A549 (cell line): ENCODE results near the gene ELFN1. TPM values are rescaled to one million over a fixed set of nuclear protein-coding genes. Genes with fewer than 3 reads are reported as not detected.
A peak's percentile ranks its signal among the peaks of the same experiment; 100 is the strongest.

Experiments used
- ATAC-seq, 2 experiments: fragments of 200-7000 bp in 1 of 2; fragments of >200 bp in 1 of 2; cut with Nextera tagmentation in 1 of 2; cut with Tn5 transposase in 1 of 2; 3 replicates each; pipeline versions ENCODE4 v1.8.0 to v1.9.1; 2018 to 2020; ENCODE audit warnings: mild to moderate bottlenecking in 1 of 2, moderate library complexity in 1 of 2
- CTCF ChIA-PET: fragments of 300-600 bp; sonication (Branson Sonifier 250); formaldehyde crosslinking; extraction: SDS; loops from one replicate; lab custom pipeline; 2021; ENCODE audit warnings: antibody characterized with exemption, inconsistent platforms; lab: Yijun Ruan, JAX
- POLR2A ChIA-PET: fragments of 350-600 bp; formaldehyde crosslinking; extraction: SDS; loops from one replicate; lab custom pipeline; 2021; ENCODE audit warnings: antibody characterized with exemption, inconsistent platforms; lab: Yijun Ruan, JAX
- DNase-seq, 2 experiments: peaks; one replicate each; pipeline versions ENCODE4 v3.0.0 to v3.0.0-alpha.2; 2011 to 2016; ENCODE audit warnings: low read depth in 1 of 2, low spot score in 1 of 2
- FAIRE-seq: peaks from 2 replicates; lab custom pipeline; 2011; peaks lifted over from hg19 to GRCh38; lab: Jason Lieb, UNC
- H3K27ac ChIP-seq, 2 experiments: fragments of >200 bp; sonication (Bioruptor Twin); formaldehyde crosslinking; 3 replicates each; pipeline ENCODE4 v1.5.1; 2016 to 2017
- H3K4me1 ChIP-seq: fragments of >200 bp; sonication (Bioruptor Twin); formaldehyde crosslinking; 3 replicates; pipeline ENCODE4 v1.6.1; 2016
- H3K4me2 ChIP-seq: fragments of >200 bp; sonication (Bioruptor Twin); formaldehyde crosslinking; 3 replicates; pipeline ENCODE4 v1.6.1; 2016
- H3K4me3 ChIP-seq: fragments of >200 bp; sonication (Bioruptor Twin); formaldehyde crosslinking; 3 replicates; pipeline ENCODE4 v1.5.1; 2016
- H3K9me3 ChIP-seq: fragments of >200 bp; sonication (Bioruptor Twin); formaldehyde crosslinking; 3 replicates; pipeline ENCODE4 v1.6.1; 2016
- BHLHE40 ChIP-seq: IDR thresholded peaks from 2 replicates; pipeline ENCODE4 v1.6.1; 2012; ENCODE audit warnings: low read depth, low read length, inconsistent platforms
- CBX2 ChIP-seq: fragments of 200-600 bp; sonication (generic); IDR thresholded peaks from 2 replicates; pipeline ENCODE4 v1.6.1; 2016; ENCODE audit warnings: low read depth, mild to moderate bottlenecking, borderline replicate concordance
- CEBPB ChIP-seq, 2 experiments: fragments of >200 bp in 1 of 2; sonication (Bioruptor Twin) in 1 of 2; formaldehyde crosslinking in 1 of 2; IDR thresholded peaks; 2 replicates each; pipeline ENCODE4 v1.6.1; 2012 to 2016
- CHD4 ChIP-seq: fragments of 200-600 bp; sonication (generic); IDR thresholded peaks from 2 replicates; pipeline ENCODE4 v1.6.1; 2016; ENCODE audit warnings: antibody characterized with exemption, mild to moderate bottlenecking, borderline replicate concordance
- CTCF ChIP-seq: fragments of >200 bp; sonication (Bioruptor Twin); formaldehyde crosslinking; IDR thresholded peaks from 3 replicates; pipeline ENCODE4 v1.5.1; 2016
- ELK1 ChIP-seq: fragments of 150-350 bp; IDR thresholded peaks from 2 replicates; pipeline ENCODE4 v1.6.1; 2014; ENCODE audit warnings: low read depth, mild to moderate bottlenecking, low read length
- ESRRA ChIP-seq: fragments of 150-350 bp; IDR thresholded peaks from 2 replicates; pipeline ENCODE4 v1.6.1; 2014; ENCODE audit warnings: mild to moderate bottlenecking, low read length, borderline replicate concordance
- FOSL2 ChIP-seq, 2 experiments: fragments of 450-650 bp in 1 of 2; fragments of >200 bp in 1 of 2; sonication (Bioruptor Twin) in 1 of 2; formaldehyde crosslinking; IDR thresholded peaks; 2 replicates each; pipeline versions ENCODE4 v1.5.0 to v1.6.1; 2016 to 2020; ENCODE audit warnings: mild to moderate bottlenecking in 1 of 2, moderate library complexity in 1 of 2
- FOXS1 ChIP-seq: fragments of 250-450 bp; sonication (Bioruptor Pico); IDR thresholded peaks from 2 replicates; pipeline ENCODE4 v1.5.0; 2020; ENCODE audit warnings: mild to moderate bottlenecking, moderate library complexity
- GATA3 ChIP-seq: IDR thresholded peaks from 2 replicates; pipeline ENCODE4 v1.6.1; 2012; ENCODE audit warnings: borderline replicate concordance
- HMGXB4 ChIP-seq: fragments of 250-450 bp; sonication (Bioruptor Pico); IDR thresholded peaks from 2 replicates; pipeline ENCODE4 v1.5.0; 2021; ENCODE audit warnings: mild to moderate bottlenecking, moderate library complexity, borderline replicate concordance
- HOXB5 ChIP-seq: fragments of 250-450 bp; sonication (Bioruptor Pico); IDR thresholded peaks from 2 replicates; pipeline ENCODE4 v1.5.0; 2020; ENCODE audit warnings: mild to moderate bottlenecking, moderate library complexity
- KDM1A ChIP-seq: fragments of 200-600 bp; sonication (generic); IDR thresholded peaks from 2 replicates; pipeline ENCODE4 v1.6.1; 2016; ENCODE audit warnings: low read depth, mild to moderate bottlenecking
- MAX ChIP-seq: IDR thresholded peaks from 2 replicates; pipeline ENCODE4 v1.6.1; 2012
- MAZ ChIP-seq: fragments of 150-350 bp; IDR thresholded peaks from 2 replicates; pipeline ENCODE4 v1.6.1; 2014; ENCODE audit warnings: antibody characterized with exemption, low read depth, low read length, borderline replicate concordance
- MYC ChIP-seq: IDR thresholded peaks from 2 replicates; pipeline ENCODE4 v1.6.1; 2012; ENCODE audit warnings: mild to moderate bottlenecking, inconsistent platforms, low read length, improper control_type of control experiment, borderline replicate concordance
- NFE2L2 ChIP-seq: fragments of 150-350 bp; conservative IDR thresholded peaks from 2 replicates; pipeline ENCODE4 v1.6.1; 2014; ENCODE audit warnings: low read length
- NPAS2 ChIP-seq: fragments of 250-450 bp; sonication (Bioruptor Pico); IDR thresholded peaks from 2 replicates; pipeline ENCODE4 v1.8.0; 2022; ENCODE audit warnings: mild to moderate bottlenecking, moderate library complexity, borderline replicate concordance
- PHF8 ChIP-seq: fragments of 200-600 bp; sonication (generic); IDR thresholded peaks from 2 replicates; pipeline ENCODE4 v1.6.1; 2016; ENCODE audit warnings: low read depth, mild to moderate bottlenecking, antibody characterized with exemption, moderate library complexity, borderline replicate concordance
- POLR2AphosphoS2 ChIP-seq: conservative IDR thresholded peaks from 2 replicates; pipeline ENCODE4 v1.6.1; 2012; ENCODE audit warnings: low read length, improper control_type of control experiment, inconsistent platforms
- REST ChIP-seq: fragments of 200-600 bp; sonication (generic); IDR thresholded peaks from 2 replicates; pipeline ENCODE4 v1.6.1; 2016; ENCODE audit warnings: antibody characterized with exemption, mild to moderate bottlenecking, moderate library complexity
- RNF2 ChIP-seq: fragments of 200-600 bp; sonication (generic); IDR thresholded peaks from 2 replicates; pipeline ENCODE4 v1.6.1; 2016; ENCODE audit warnings: low read depth, mild to moderate bottlenecking, antibody characterized with exemption, moderate library complexity, borderline replicate concordance
- SMC3 ChIP-seq: fragments of >200 bp; sonication (Bioruptor Twin); formaldehyde crosslinking; IDR thresholded peaks from 3 replicates; pipeline ENCODE4 v1.6.1; 2018; ENCODE audit warnings: inconsistent platforms
- ZFP36 ChIP-seq: fragments of 450-650 bp; IDR thresholded peaks from 2 replicates; pipeline ENCODE4 v1.6.1; 2014; ENCODE audit warnings: borderline replicate concordance; ENCODE audit not compliant: partially characterized antibody
- WGBS: methylation state at CpG from one replicate; pipeline ENCODE4 v1.1.6; 2017; ENCODE audit errors: missing lambda C conversion rate; 5-methylcytosine and 5-hydroxymethylcytosine counted together
- polyA plus RNA-seq, 4 experiments: library from polyadenylated mRNA; depleted of rRNA in 3 of 4; stranded (reverse); fragments of >200 nt; fragmentation: RNase III in 1 of 4; extraction: RNeasy Plus Mini Kit Qiagen cat#74134 plus additional on column Dnase treatment in 1 of 4; gene quantifications; 2 replicates in 3 of 4; 3 replicates in 1 of 4; pipeline ENCODE4 v1.2.3, GENCODE V29; 2011 to 2017

The ELFN1 gene
- polyA plus RNA-seq, 2 of the 4 experiments (the other 2 are of a cell fraction) = 0.08 to 0.10 TPM

- TF ChIP-seq GATA3 (no peak), ELK1 (no peak), PHF8 (no peak), ZFP36 (no peak), CEBPB (IDR thresholded peaks at IDR 0.05) (no peak), REST (no peak), ESRRA (no peak)
- DNase-seq = no peak
- peak overlapping the region; percentile 99 for H3K4me2 ChIP-seq
- FAIRE-seq = no peak
- POLR2A ChIA-PET = no interaction called here
- peak in 1 of 2 experiments; percentile 1; a peak in 1 of 6 replicates for ATAC-seq
- WGBS = 20% methylated on average over 13 of the region's 56 CpGs
- CTCF ChIA-PET = interaction anchor here (0.6 to 1.9 kb wide), 19 partner anchors 7 to 684 kb away, joined by 3 to 7 read pairs (median 3); no protein-coding TSS in a partner anchor
- no peaks in the 10 kb centered on the region for H3K9me3 ChIP-seq
- peaks cover 27% of the 10 kb centered on the region for H3K4me1 ChIP-seq
- peak overlapping the region; percentile 55 for H3K4me3 ChIP-seq
- H3K27ac ChIP-seq = peak overlapping the region in 1 of 2 experiments; percentile 78; a peak in 4 of 6 replicates
Observed at GRCh38 chr7:1663857-1664651, 6.0 kb upstream of the ELFN1 start.

GRCh38 chr7:1664711-1665548 is 5.1 kb upstream of the ELFN1 start:
- ATAC-seq (peak; percentile 19 to 51; a peak in 4 of 6 replicates), FAIRE-seq (no peak), DNase-seq (peak; percentile 74 to 91)
- POLR2A ChIA-PET = no interaction called here
- Histone ChIP-seq H3K9me3 (no peaks in the 10 kb centered on the region), H3K27ac (peak overlapping the region; percentile 48 to 78), H3K4me3 (peak overlapping the region; percentile 55), H3K4me1 (peaks cover 27% of the 10 kb centered on the region), H3K4me2 (peak overlapping the region; percentile 99)
- CTCF ChIA-PET = interaction anchor here (0.6 to 1.2 kb wide), 13 partner anchors 8 to 683 kb away, joined by 3 to 7 read pairs (median 3); no protein-coding TSS in a partner anchor
- WGBS = 8% methylated on average over 6 of the region's 95 CpGs
- TF ChIP-seq FOSL2 (IDR thresholded peaks at IDR 0.05) = no peak
- TF ChIP-seq FOSL2 (CRISPR knock-in tag; IDR thresholded peaks at IDR 0.05) = no peak
- no peak for TF ChIP-seq CHD4
- TF ChIP-seq BHLHE40 = no peak
- TF ChIP-seq HOXB5 (CRISPR knock-in tag) = no peak
- no peak for TF ChIP-seq RNF2
- no peak for TF ChIP-seq NFE2L2
- no peak for TF ChIP-seq MYC
- TF ChIP-seq POLR2AphosphoS2 = no peak
- no peak for TF ChIP-seq CEBPB (IDR thresholded peaks at IDR 0.05)
- no peak for TF ChIP-seq KDM1A
- peak; percentile 56 for TF ChIP-seq MAX
- no peak for TF ChIP-seq NPAS2 (CRISPR knock-in tag)
- no peak for TF ChIP-seq HMGXB4 (CRISPR knock-in tag)
- no peak for TF ChIP-seq CBX2
- peak; percentile 94 for TF ChIP-seq CTCF
- no peak for TF ChIP-seq GATA3
- TF ChIP-seq SMC3 = peak; percentile 81
- TF ChIP-seq FOXS1 (CRISPR knock-in tag) = no peak
- 0 out of 2 replicates have a peak, but pooled peaks have one; percentile 35 for TF ChIP-seq MAZ
